HG02623 (cell line): Measurements from ENCODE around the gene NLGN4Y.
"Not testable (repeated sequence)": the region's sequence is repeated elsewhere in the genome, so short reads cannot be mapped to it uniquely, and the experiment has no call there.

Source experiments
- ATAC-seq: cut with Tn5 transposase; IDR thresholded peaks from one replicate; pipeline ENCODE4 v1.9.1; 2021; ENCODE audit warnings: moderate library complexity; ENCODE audit not compliant: unreplicated experiment

The NLGN4Y gene

GRCh38 chrY:14834103-14835060 lies 310.1 kb downstream of the NLGN4Y start:
- peak; percentile 68 for ATAC-seq

- ATAC-seq, result no peak
These were observed 313.1 kb downstream of the NLGN4Y start for GRCh38 chrY:14837466-14837865.

- no peak for ATAC-seq
These were observed 326.4 kb downstream of the NLGN4Y start for GRCh38 chrY:14850734-14851133.

GRCh38 chrY:14860448-14860847 lies 336.1 kb downstream of the NLGN4Y start:
- ATAC-seq, result no peak

- not testable (repeated sequence) for ATAC-seq
These were observed 336.7 kb downstream of the NLGN4Y start for GRCh38 chrY:14861033-14861432.

- no peak for ATAC-seq
These were observed 347.6 kb downstream of the NLGN4Y start for GRCh38 chrY:14871971-14872370.
